ENCODE results near the gene TLE4. TPM values are rescaled to one million over a fixed set of nuclear protein-coding genes. Genes with fewer than 3 reads are reported as not detected.
"Not testable (repeated sequence)": the region's sequence is repeated elsewhere in the genome, so short reads cannot be mapped to it uniquely, and the experiment has no call there.

Gene TLE4
- total RNA-seq, 3 donors from 2014 or later = 25.0 to 47.0 (median 35.1) TPM

DNA sequence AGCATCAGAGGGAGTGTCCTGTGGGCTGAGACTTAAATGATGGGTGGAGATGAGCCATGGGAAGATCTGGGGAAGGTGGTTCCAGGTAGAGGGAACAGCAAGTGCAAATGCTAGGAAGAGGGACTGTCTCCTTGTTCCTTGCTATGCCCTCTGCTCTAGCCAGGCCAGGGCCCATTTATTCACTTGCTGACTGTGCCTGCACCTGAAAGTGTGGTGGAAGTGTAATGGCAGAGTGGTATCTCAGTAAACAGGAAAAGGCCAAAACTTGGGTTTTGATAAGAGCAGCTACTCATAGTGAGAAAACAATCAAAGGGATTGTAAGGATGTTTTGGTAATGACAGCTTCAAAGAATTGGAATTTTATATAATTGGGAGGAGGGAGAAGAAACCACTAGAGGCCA is 32.4 kb downstream of the TLE4 start:
- Histone ChIP-seq H3K27me3 (no peaks in the 10 kb centered on the region), H3K27ac (no peak overlapping the region), H3K4me1 (no peaks in the 10 kb centered on the region), H3K36me3 (no peaks in the 10 kb centered on the region), H3K9me3 (peaks cover 0 to 8% of the 10 kb centered on the region in 2 donors), H3K4me3 (no peak overlapping the region)
- no peak for DNase-seq (ENCODE audit: low spot score in 2 of 2)
- TF ChIP-seq POLR2AphosphoS5 (IDR thresholded peaks at IDR 0.05) (no peak), POLR2A (IDR thresholded peaks at IDR 0.05) (no peak)
- TF ChIP-seq, protein P1, sequence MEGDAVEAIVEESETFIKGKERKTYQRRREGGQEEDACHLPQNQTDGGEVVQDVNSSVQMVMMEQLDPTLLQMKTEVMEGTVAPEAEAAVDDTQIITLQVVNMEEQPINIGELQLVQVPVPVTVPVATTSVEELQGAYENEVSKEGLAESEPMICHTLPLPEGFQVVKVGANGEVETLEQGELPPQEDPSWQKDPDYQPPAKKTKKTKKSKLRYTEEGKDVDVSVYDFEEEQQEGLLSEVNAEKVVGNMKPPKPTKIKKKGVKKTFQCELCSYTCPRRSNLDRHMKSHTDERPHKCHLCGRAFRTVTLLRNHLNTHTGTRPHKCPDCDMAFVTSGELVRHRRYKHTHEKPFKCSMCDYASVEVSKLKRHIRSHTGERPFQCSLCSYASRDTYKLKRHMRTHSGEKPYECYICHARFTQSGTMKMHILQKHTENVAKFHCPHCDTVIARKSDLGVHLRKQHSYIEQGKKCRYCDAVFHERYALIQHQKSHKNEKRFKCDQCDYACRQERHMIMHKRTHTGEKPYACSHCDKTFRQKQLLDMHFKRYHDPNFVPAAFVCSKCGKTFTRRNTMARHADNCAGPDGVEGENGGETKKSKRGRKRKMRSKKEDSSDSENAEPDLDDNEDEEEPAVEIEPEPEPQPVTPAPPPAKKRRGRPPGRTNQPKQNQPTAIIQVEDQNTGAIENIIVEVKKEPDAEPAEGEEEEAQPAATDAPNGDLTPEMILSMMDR (IDR thresholded peaks at IDR 0.05) = no peak
- intact Hi-C loops (cut with DNase I; ENCODE audit: low total_unique reads) = no loop called here

DNA sequence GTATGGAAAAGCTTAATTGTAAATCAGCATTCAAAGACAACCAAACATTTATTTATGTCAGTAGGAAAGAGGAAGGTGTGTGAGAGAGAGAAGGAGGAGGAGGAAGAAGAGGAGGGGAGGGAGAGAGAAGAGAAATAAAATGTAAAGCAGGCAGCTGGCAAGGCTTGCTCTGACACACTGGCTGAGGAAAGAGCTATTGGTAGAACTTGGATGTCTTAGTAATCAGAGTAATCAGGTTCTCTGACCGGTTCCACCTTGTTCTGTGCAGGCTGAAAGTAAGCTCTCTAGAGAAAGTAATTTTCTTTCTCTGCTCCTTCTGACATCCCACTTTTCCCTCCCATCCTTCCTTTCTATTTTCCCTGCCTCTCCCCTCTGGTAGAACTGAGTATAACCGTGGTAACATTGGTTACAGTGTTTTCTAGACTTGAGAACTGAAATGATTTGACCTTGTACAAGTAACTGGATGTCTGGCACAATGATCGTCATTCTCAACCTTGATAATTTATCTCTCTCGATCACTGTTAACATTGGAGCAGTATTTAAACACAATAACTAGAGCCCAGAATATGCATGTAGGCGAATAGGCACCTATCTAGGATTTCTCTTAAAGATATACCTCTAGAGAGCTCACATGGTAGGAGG is 33.3 kb downstream of the TLE4 start:
- Histone ChIP-seq H3K9me3 (peaks cover 0 to 8% of the 10 kb centered on the region in 2 donors), H3K4me1 (no peaks in the 10 kb centered on the region), H3K27ac (no peak overlapping the region), H3K4me3 (no peak overlapping the region), H3K36me3 (no peaks in the 10 kb centered on the region), H3K27me3 (no peaks in the 10 kb centered on the region)
- DNase-seq (ENCODE audit: low spot score in 2 of 2) = no peak
- intact Hi-C loops (cut with DNase I; ENCODE audit: low total_unique reads) = no loop called here
- TF ChIP-seq, protein P1 (IDR thresholded peaks at IDR 0.05) = no peak
- no peak for TF ChIP-seq POLR2A (IDR thresholded peaks at IDR 0.05)
- no peak for TF ChIP-seq POLR2AphosphoS5 (IDR thresholded peaks at IDR 0.05)

DNA sequence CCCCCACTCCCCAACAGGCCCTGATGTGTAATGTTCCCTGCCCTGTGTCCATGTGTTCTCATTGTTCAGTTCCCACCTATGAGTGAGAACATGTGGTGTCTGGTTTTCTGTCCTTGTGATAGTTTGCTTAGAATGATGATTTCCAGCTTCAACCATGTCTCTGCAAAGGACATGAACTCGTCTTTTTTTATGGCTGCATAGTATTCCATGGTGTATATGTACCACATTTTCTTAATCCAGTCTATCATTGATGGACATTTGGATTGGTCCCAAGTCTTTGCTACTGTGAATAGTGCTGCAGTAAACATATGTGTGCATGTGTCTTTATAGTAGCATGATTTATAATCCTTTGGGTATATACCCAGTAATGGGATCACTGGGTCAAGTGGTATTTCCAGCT is 34.8 kb downstream of the TLE4 start:
- intact Hi-C loops (cut with DNase I; ENCODE audit: low total_unique reads); H3K4me3 ChIP-seq; H3K27ac ChIP-seq; H3K36me3 ChIP-seq; DNase-seq (ENCODE audit: low spot score in 2 of 2); H3K9me3 ChIP-seq; H3K27me3 ChIP-seq; H3K4me1 ChIP-seq: not testable (repeated sequence)

DNA sequence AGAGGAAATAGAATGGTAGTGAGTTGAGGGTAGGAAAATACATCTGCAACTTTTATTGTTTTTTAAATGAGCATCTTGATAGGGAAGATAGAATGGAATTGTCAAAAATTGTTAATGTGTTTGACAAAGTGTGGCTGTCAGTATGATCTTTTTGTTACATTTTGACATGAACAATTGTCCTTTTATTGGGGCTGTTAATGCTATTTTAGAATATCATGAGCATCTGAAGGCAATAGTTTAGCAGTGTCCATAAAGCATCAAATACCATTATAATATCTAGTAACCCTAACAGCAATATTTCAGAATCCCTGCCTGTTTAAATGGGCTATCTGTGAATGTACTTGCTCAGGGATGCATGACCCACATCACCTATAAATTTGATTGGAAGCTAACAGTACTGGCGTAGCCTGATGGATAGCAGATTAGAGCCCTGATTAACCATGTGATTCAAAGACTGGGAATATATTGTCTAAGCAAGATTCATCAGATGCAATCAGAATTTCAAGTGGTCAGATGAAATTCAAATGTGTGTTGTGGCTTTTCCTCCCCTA is 37.8 kb downstream of the TLE4 start:
- H3K4me3 ChIP-seq = no peak overlapping the region
- TF ChIP-seq, protein P1 (IDR thresholded peaks at IDR 0.05) = no peak
- TF ChIP-seq POLR2AphosphoS5 (IDR thresholded peaks at IDR 0.05) = no peak
- TF ChIP-seq POLR2A (IDR thresholded peaks at IDR 0.05) = no peak
- H3K4me1 ChIP-seq = no peaks in the 10 kb centered on the region
- intact Hi-C loops (cut with DNase I; ENCODE audit: low total_unique reads) = loop anchor here (2.0 kb wide), 1 partner anchor 15 kb away; no protein-coding TSS in a partner anchor
- no peaks in the 10 kb centered on the region for H3K9me3 ChIP-seq
- H3K27me3 ChIP-seq = no peaks in the 10 kb centered on the region
- no peak for DNase-seq (ENCODE audit: low spot score in 2 of 2)
- no peaks in the 10 kb centered on the region for H3K36me3 ChIP-seq
- H3K27ac ChIP-seq = no peak overlapping the region

DNA sequence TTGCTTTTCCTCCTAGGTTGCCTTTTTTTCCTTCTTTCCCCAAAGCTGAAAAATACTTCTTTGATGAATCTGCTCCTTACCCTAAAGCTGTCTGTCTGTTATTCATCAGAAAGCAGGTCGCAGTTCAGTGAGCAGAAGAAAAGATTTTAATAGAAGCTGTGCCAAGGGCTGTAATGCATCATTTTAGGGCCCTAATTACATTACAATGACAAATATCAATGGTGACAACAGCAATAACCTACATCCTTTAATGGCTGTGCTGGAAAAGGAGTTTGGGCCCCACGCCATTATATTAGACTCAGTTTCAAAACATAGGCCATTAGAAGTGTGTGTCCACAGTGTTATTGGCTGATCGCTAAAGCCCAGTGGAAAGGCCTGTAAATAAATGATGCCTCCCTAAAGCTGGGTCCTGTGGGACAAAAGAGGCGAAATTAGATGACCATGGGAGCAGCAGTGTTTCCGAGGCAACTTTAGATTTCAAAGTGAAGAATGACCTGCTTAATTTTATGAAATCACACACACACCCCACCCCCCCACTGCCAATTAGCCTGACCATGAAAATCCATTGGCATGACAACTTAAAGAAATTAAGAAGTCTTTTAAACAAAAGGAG is 38.4 kb downstream of the TLE4 start:
- no peak for DNase-seq (ENCODE audit: low spot score in 2 of 2)
- H3K4me3 ChIP-seq = no peak overlapping the region
- intact Hi-C loops (cut with DNase I; ENCODE audit: low total_unique reads) = no loop called here
- TF ChIP-seq POLR2AphosphoS5 (IDR thresholded peaks at IDR 0.05) (no peak), POLR2A (IDR thresholded peaks at IDR 0.05) (no peak)
- H3K4me1 ChIP-seq = no peaks in the 10 kb centered on the region
- no peak overlapping the region for H3K27ac ChIP-seq
- no peaks in the 10 kb centered on the region for H3K36me3 ChIP-seq
- H3K9me3 ChIP-seq = no peaks in the 10 kb centered on the region
- no peaks in the 10 kb centered on the region for H3K27me3 ChIP-seq

All from breast epithelium (tissue), 4 donors.